Osteoblast (primary cell): ENCODE data around the gene SGMS2. TPM values are rescaled to one million over a fixed set of nuclear protein-coding genes. Genes with fewer than 3 reads are reported as not detected.

Experiments
- DNase-seq: peaks from one replicate; pipeline ENCODE4 v3.0.0; 2011; ENCODE audit warnings: low spot score, mixed read lengths; ENCODE audit not compliant: insufficient read length; ENCODE audit errors: missing footprints
- H2AFZ ChIP-seq: 2 replicates; pipeline ENCODE4 v1.6.0; 2011; ENCODE audit warnings: mild to moderate bottlenecking, low read length
- H3K27ac ChIP-seq: 2 replicates; pipeline ENCODE4 v1.5.1; 2011; ENCODE audit warnings: mild to moderate bottlenecking, low read depth, low read length, moderate library complexity
- H3K27me3 ChIP-seq: 2 replicates; pipeline ENCODE4 v1.6.0; 2012; ENCODE audit warnings: mild to moderate bottlenecking, control low read depth, inconsistent platforms, low read length, moderate library complexity; ENCODE audit not compliant: insufficient read depth
- H3K36me3 ChIP-seq: 2 replicates; pipeline ENCODE4 v1.5.1; 2011; ENCODE audit warnings: mild to moderate bottlenecking, low read length, control low read depth, moderate library complexity; ENCODE audit not compliant: insufficient read depth
- H3K4me1 ChIP-seq: 2 replicates; pipeline ENCODE4 v1.5.1; 2011; ENCODE audit warnings: mild to moderate bottlenecking, low read length, control low read depth, moderate library complexity; ENCODE audit not compliant: insufficient read depth
- H3K4me2 ChIP-seq: 2 replicates; pipeline ENCODE4 v1.6.0; 2011; ENCODE audit warnings: mild to moderate bottlenecking, low read length; ENCODE audit not compliant: insufficient read depth
- H3K4me3 ChIP-seq: fragments of 200-600 bp; sonication (generic); 3 replicates; pipeline ENCODE4 v1.5.1; 2012; ENCODE audit warnings: mild to moderate bottlenecking, low read length, inconsistent platforms; ENCODE audit not compliant: insufficient read depth
- H3K79me2 ChIP-seq: 2 replicates; pipeline ENCODE4 v1.6.0; 2012; ENCODE audit warnings: mild to moderate bottlenecking, low read length, control low read depth, inconsistent platforms; ENCODE audit not compliant: insufficient read depth
- H3K9me3 ChIP-seq: 2 replicates; pipeline ENCODE4 v1.5.1; 2011; ENCODE audit warnings: low read depth, low read length, control low read depth
- H4K20me1 ChIP-seq: 2 replicates; pipeline ENCODE4 v1.6.0; 2012; ENCODE audit warnings: mild to moderate bottlenecking, low read length, control low read depth; ENCODE audit not compliant: insufficient read depth
- CTCF ChIP-seq: IDR thresholded peaks from 2 replicates; pipeline ENCODE4 v1.5.1; 2011; ENCODE audit warnings: mild to moderate bottlenecking, low read depth, low read length, moderate library complexity; ENCODE audit errors: extremely low read depth
- small RNA-seq: library from RNA; depleted of rRNA; stranded (forward); fragments of <200 nt; gene quantifications from one replicate; pipeline ENCODE3, GENCODE V24; 2012
- total RNA-seq: library from RNA; depleted of rRNA; stranded (reverse); fragments of >200 nt; gene quantifications from 2 replicates; pipeline ENCODE4 v1.2.3, GENCODE V29; 2012

The SGMS2 gene
- total RNA-seq, 1 donor: 148 TPM

- no peak overlapping the region for H3K4me3 ChIP-seq
Observed at GRCh38 chr4:107956011-107956410, 131.3 kb downstream of the SGMS2 start.

More at GRCh38 chr4:107956011-107956410, 131.3 kb downstream of the SGMS2 start:
- Histone ChIP-seq H3K27me3 (no peaks in the 10 kb centered on the region), H3K27ac (no peak overlapping the region), H2AFZ (no peak overlapping the region), H3K36me3 (no peaks in the 10 kb centered on the region), H3K79me2 (no peaks in the 10 kb centered on the region), H4K20me1 (no peaks in the 10 kb centered on the region), H3K4me2 (no peak overlapping the region), H3K4me1 (peaks cover 12% of the 10 kb centered on the region), H3K9me3 (no peaks in the 10 kb centered on the region)
- TF ChIP-seq CTCF: no peak
- DNase-seq: no peak

Small RNA genes within 50 kb of the gene (small RNA-seq; reads per million reads assigned to genes)
- gene RNU6-733P: not detected

Other genes starting within 250 kb of the SGMS2 start
- gene PAPSS1, start 104.7 kb upstream of the SGMS2 start, total RNA-seq: 107 and 123 TPM in 2 replicates
- gene CYP2U1, start 106.6 kb downstream of the SGMS2 start, total RNA-seq: 24.8 and 27.1 TPM in 2 replicates
- gene HADH, start 165.0 kb downstream of the SGMS2 start, total RNA-seq: 9.0 and 10.3 TPM in 2 replicates